Loucy (cell line): ENCODE data around the gene CDYL2.

Experiments used
- H2AFZ ChIP-seq: fragments of 200-600 bp; sonication (generic); 2 replicates; pipeline ENCODE4 v1.6.0; 2016; ENCODE audit warnings: antibody characterized with exemption, mild to moderate bottlenecking, low read length, moderate library complexity
- H3F3A ChIP-seq: fragments of 200-600 bp; 2 replicates; pipeline ENCODE4 v1.6.0; 2016; ENCODE audit warnings: antibody characterized with exemption, low read depth, mild to moderate bottlenecking
- H3K27me3 ChIP-seq: fragments of 200-600 bp; sonication (generic); 2 replicates; pipeline ENCODE4 v1.6.1; 2014; ENCODE audit warnings: low read length, mild to moderate bottlenecking; ENCODE audit not compliant: insufficient read depth, poor library complexity, severe bottlenecking
- H3K36me3 ChIP-seq: fragments of 200-600 bp; sonication (generic); 2 replicates; pipeline ENCODE4 v1.6.1; 2016; ENCODE audit warnings: low read length; ENCODE audit not compliant: insufficient read depth
- H3K4me1 ChIP-seq: fragments of 200-600 bp; sonication (generic); 2 replicates; pipeline ENCODE4 v1.5.1; 2014; ENCODE audit warnings: low read length, mild to moderate bottlenecking; ENCODE audit not compliant: insufficient read depth, poor library complexity, severe bottlenecking
- H3K4me2 ChIP-seq: fragments of 200-600 bp; sonication (generic); 2 replicates; pipeline ENCODE4 v1.6.0; 2014; ENCODE audit warnings: antibody characterized with exemption, low read length, low read depth, mild to moderate bottlenecking; ENCODE audit not compliant: poor library complexity, severe bottlenecking
- H3K4me3 ChIP-seq: fragments of 200-600 bp; sonication (generic); 2 replicates; pipeline ENCODE4 v1.5.1; 2014; ENCODE audit warnings: low read length, mild to moderate bottlenecking, mixed read lengths; ENCODE audit not compliant: poor library complexity, severe bottlenecking
- H3K79me2 ChIP-seq: fragments of 200-600 bp; sonication (generic); 2 replicates; pipeline ENCODE4 v1.6.1; 2014; ENCODE audit warnings: low read length; ENCODE audit not compliant: insufficient read depth
- H3K9ac ChIP-seq: fragments of 200-600 bp; sonication (generic); 2 replicates; pipeline ENCODE4 v1.6.0; 2014; ENCODE audit warnings: mild to moderate bottlenecking, low read depth, low read length, moderate library complexity; ENCODE audit not compliant: poor library complexity, severe bottlenecking
- H3K9me2 ChIP-seq: fragments of 200-600 bp; sonication (generic); replicated peaks from 2 replicates; pipeline ENCODE4 v1.6.1; 2016; ENCODE audit warnings: low read depth, low read length, mixed read lengths
- H3K9me3 ChIP-seq: fragments of 200-600 bp; sonication (generic); 2 replicates; pipeline ENCODE4 v1.6.1; 2014; ENCODE audit warnings: mild to moderate bottlenecking, antibody characterized with exemption, low read length, low read depth; ENCODE audit not compliant: insufficient read depth
- H4K20me1 ChIP-seq: fragments of 200-600 bp; sonication (generic); 2 replicates; pipeline ENCODE4 v1.6.0; 2014; ENCODE audit warnings: antibody characterized with exemption, low read length, mild to moderate bottlenecking; ENCODE audit not compliant: insufficient read depth, poor library complexity, severe bottlenecking
- CTCF ChIP-seq: fragments of 200-600 bp; sonication (generic); conservative IDR thresholded peaks from 2 replicates; pipeline ENCODE4 v1.5.1; 2014; ENCODE audit warnings: mild to moderate bottlenecking, antibody characterized with exemption, low read length
- EZH2phosphoT487 ChIP-seq: fragments of 200-600 bp; IDR thresholded peaks from 2 replicates; pipeline ENCODE4 v1.6.1; 2018; ENCODE audit warnings: antibody characterized with exemption, mild to moderate bottlenecking, moderate library complexity, borderline replicate concordance

The CDYL2 gene

DNA sequence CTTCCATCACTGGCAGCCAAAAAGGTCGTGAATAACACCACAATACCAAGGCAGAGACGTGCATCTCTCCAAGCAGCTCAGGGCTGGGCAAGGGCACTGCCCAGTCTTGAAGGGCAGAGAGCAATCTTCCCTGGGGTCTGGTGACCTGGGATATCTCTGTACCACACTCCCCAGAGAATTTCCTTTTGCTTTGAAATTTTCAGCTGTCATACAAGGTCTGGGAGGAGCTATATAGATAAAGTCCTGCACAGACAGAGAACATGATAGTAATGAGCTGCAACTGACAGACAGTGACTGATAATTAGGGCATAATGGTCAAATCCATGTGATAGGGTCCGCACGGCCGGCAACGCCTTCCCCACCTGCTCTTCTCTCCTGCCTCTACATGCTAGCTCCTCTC lies 195.5 kb downstream of the CDYL2 start:
- Histone ChIP-seq H3K27me3 (no peaks in the 10 kb centered on the region), H3K9me2 (no peaks in the 10 kb centered on the region), H2AFZ (no peak overlapping the region), H3K79me2 (no peaks in the 10 kb centered on the region), H3K9ac (no peak overlapping the region), H3F3A (no peaks in the 10 kb centered on the region), H3K4me2 (no peak overlapping the region), H4K20me1 (no peaks in the 10 kb centered on the region), H3K4me1 (peaks cover 20% of the 10 kb centered on the region), H3K36me3 (peaks cover 45% of the 10 kb centered on the region; the same call in 1 of the 2 replicates), H3K9me3 (peaks cover 5% of the 10 kb centered on the region; the same call in 1 of the 2 replicates), H3K4me3 (no peak overlapping the region)
- no peak for TF ChIP-seq CTCF
- TF ChIP-seq EZH2phosphoT487 = no peak

DNA sequence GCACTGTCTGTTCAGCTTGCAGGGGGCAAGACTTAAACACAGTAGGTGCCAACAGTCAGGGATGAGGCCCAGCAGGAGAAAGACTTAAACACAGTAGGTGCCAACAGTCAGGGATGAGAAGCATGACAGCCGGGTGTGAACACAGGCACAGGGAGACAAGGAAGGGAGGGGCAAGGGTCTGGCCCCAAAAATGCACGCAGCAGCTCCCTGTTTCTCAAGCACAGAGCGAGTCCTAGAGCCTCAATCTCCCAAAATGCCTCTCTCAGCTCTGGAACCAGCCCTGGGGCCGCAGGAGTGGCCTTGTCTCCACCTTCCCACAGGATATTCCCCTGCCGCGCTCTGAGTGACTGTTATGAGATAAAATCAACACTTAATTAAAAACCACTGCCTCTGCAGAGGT lies 197.2 kb downstream of the CDYL2 start:
- no peak overlapping the region for H3K4me3 ChIP-seq
- H3K79me2 ChIP-seq = no peaks in the 10 kb centered on the region
- no peak overlapping the region for H2AFZ ChIP-seq
- H3K4me1 ChIP-seq = peaks cover 20% of the 10 kb centered on the region
- no peaks in the 10 kb centered on the region for H4K20me1 ChIP-seq
- TF ChIP-seq EZH2phosphoT487 (no peak), CTCF (no peak)
- peaks cover 41% of the 10 kb centered on the region; the same call in 1 of the 2 replicates for H3K36me3 ChIP-seq
- no peaks in the 10 kb centered on the region for H3F3A ChIP-seq
- no peaks in the 10 kb centered on the region for H3K27me3 ChIP-seq
- no peaks in the 10 kb centered on the region for H3K9me2 ChIP-seq
- peaks cover 5% of the 10 kb centered on the region; the same call in 1 of the 2 replicates for H3K9me3 ChIP-seq
- H3K9ac ChIP-seq = no peak overlapping the region
- H3K4me2 ChIP-seq = no peak overlapping the region

DNA sequence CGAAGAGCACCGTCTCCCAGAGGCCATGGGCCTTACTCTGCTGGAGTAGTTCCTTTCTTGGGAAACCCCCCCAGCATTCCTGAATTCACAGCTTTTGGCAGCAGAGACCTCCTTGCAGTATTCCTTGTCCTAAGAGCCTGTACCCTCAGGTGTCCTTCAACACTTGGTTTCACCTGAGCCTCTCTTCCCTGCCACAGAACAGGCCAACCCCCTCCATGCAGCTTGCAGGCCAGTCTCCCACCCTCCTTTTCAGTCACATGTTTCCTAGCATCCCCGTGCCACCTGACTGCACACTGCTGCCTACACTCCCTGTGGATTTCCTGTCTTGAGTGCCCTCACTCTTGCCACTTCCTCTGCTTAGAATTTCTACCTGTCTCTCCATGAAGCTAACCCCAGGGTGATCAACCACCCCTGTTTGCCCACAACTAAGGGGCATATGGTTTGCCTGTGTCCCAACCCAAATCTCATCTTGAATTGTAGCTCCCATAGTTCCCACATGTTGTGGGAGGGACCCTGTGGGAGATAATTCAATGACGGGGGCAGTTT lies 198.1 kb downstream of the CDYL2 start:
- H3K9me3 ChIP-seq = peaks cover 5% of the 10 kb centered on the region; the same call in 1 of the 2 replicates
- H3K4me2 ChIP-seq = peak overlapping the region; percentile 41
- TF ChIP-seq CTCF = no peak
- TF ChIP-seq EZH2phosphoT487 = no peak
- no peaks in the 10 kb centered on the region for H3K79me2 ChIP-seq
- H2AFZ ChIP-seq = no peak overlapping the region
- peaks cover 32% of the 10 kb centered on the region; the same call in 1 of the 2 replicates for H3K36me3 ChIP-seq
- no peaks in the 10 kb centered on the region for H3K27me3 ChIP-seq
- H3K4me3 ChIP-seq = no peak overlapping the region
- H3F3A ChIP-seq = no peaks in the 10 kb centered on the region
- H3K4me1 ChIP-seq = peaks cover 20% of the 10 kb centered on the region
- no peaks in the 10 kb centered on the region for H3K9me2 ChIP-seq
- no peaks in the 10 kb centered on the region for H4K20me1 ChIP-seq
- no peak overlapping the region for H3K9ac ChIP-seq
